HCT116 (cell line): ENCODE results near the gene MS4A4A.

ENCODE experiments used
- CTCF ChIP-seq, 3 experiments: fragments of 200-600 bp in 1 of 3; sonication (generic) in 1 of 3; IDR thresholded peaks in 2 of 3; conservative IDR thresholded peaks in 1 of 3; 2 replicates each; pipeline ENCODE4 v1.5.1; 2012 to 2017; ENCODE audit warnings: low read depth in 2 of 3, low read length in 2 of 3, antibody characterized with exemption in 1 of 3, borderline replicate concordance in 1 of 3, control low read depth in 1 of 3, mild to moderate bottlenecking in 1 of 3, mixed read lengths in 1 of 3, mixed run types in 1 of 3, moderate library complexity in 1 of 3; ENCODE audit not compliant: insufficient read depth in 1 of 3
- EZH2 ChIP-seq: fragments of 200-600 bp; sonication (generic); IDR thresholded peaks from 2 replicates; pipeline ENCODE4 v1.6.1; 2017; ENCODE audit warnings: antibody characterized with exemption, mixed run types
- EZH2phosphoT487 ChIP-seq: fragments of 200-600 bp; IDR thresholded peaks from 2 replicates; pipeline ENCODE4 v1.6.1; 2018; ENCODE audit warnings: antibody characterized with exemption, borderline replicate concordance
- JUND ChIP-seq: IDR thresholded peaks from 2 replicates; pipeline ENCODE4 v1.6.1; 2012
- POLR2AphosphoS5 ChIP-seq: IDR thresholded peaks from 2 replicates; pipeline ENCODE4 v1.6.1; 2011; ENCODE audit warnings: mild to moderate bottlenecking, low read depth, low read length, moderate library complexity
- REST ChIP-seq: IDR thresholded peaks from 2 replicates; pipeline ENCODE4 v1.6.1; 2012; ENCODE audit warnings: low read depth
- TCF7L2 ChIP-seq: IDR thresholded peaks from 2 replicates; pipeline ENCODE4 v1.7.0; 2011; ENCODE audit warnings: borderline replicate concordance, inconsistent platforms; ENCODE audit not compliant: insufficient read depth, insufficient read length; ENCODE audit errors: extremely low read depth
- YY1 ChIP-seq: IDR thresholded peaks from 2 replicates; pipeline ENCODE4 v1.6.1; 2011; ENCODE audit warnings: low read length, low read depth, moderate library complexity, mild to moderate bottlenecking; ENCODE audit not compliant: insufficient replicate concordance; ENCODE audit errors: extremely low read depth

- TF ChIP-seq REST (no peak), CTCF (IDR thresholded peaks at IDR 0.05 in 2 of 3, conservative IDR thresholded peaks at IDR 0.05 in 1 of 3; ENCODE audit: borderline replicate concordance in 1 of 3, insufficient read depth in 1 of 3, low read depth in 2 of 3, low read length in 2 of 3) (no peak), POLR2AphosphoS5 (no peak), YY1 (no peak), EZH2 (no peak), TCF7L2 (no peak), JUND (no peak), EZH2phosphoT487 (no peak)
Measured at GRCh38 chr11:60339356-60339755, 58.9 kb downstream of the MS4A4A start.
